Measurements from ENCODE around the gene IL13. TPM values are rescaled to one million over a fixed set of nuclear protein-coding genes. Genes with fewer than 3 reads are reported as not detected.

IL13 gene
- total RNA-seq, 4 donors from 2014 or later, result 0.80 to 1.4 TPM; not detected in 2

- Histone ChIP-seq H3K36me3 (no peaks in the 10 kb centered on the region), H3K4me1 (no peaks in the 10 kb centered on the region), H3K27ac (no peak overlapping the region), H3K9me3 (no peaks in the 10 kb centered on the region), H3K4me3 (no peak overlapping the region), H3K27me3 (no peaks in the 10 kb centered on the region)
- TF ChIP-seq POLR2AphosphoS5 (IDR thresholded peaks at IDR 0.05), result no peak
- no peak for TF ChIP-seq EP300 (IDR thresholded peaks at IDR 0.05)
- TF ChIP-seq CTCF (IDR thresholded peaks at IDR 0.05), result no peak
- no peak for TF ChIP-seq POLR2A (IDR thresholded peaks at IDR 0.05)
- 85% methylated on average over 4 of the region's 4 CpGs for WGBS
- no peak for DNase-seq (ENCODE audit: low spot score in 2 of 2)
Measured at GRCh38 chr5:132681983-132682382, 24.0 kb downstream of the IL13 start.

- WGBS, result 72% methylated on average over 6 of the region's 6 CpGs
- no peaks in the 10 kb centered on the region for H3K4me1 ChIP-seq
- H3K27ac ChIP-seq, result no peak overlapping the region
- no peaks in the 10 kb centered on the region for H3K36me3 ChIP-seq
- no peak overlapping the region for H3K4me3 ChIP-seq
- TF ChIP-seq POLR2AphosphoS5 (IDR thresholded peaks at IDR 0.05) (no peak), POLR2A (IDR thresholded peaks at IDR 0.05) (no peak), CTCF (IDR thresholded peaks at IDR 0.05) (no peak), EP300 (IDR thresholded peaks at IDR 0.05) (no peak)
- DNase-seq (ENCODE audit: low spot score in 2 of 2), result no peak
- H3K9me3 ChIP-seq, result no peaks in the 10 kb centered on the region
- H3K27me3 ChIP-seq, result no peaks in the 10 kb centered on the region
Measured at GRCh38 chr5:132684491-132684890, 26.5 kb downstream of the IL13 start.

GRCh38 chr5:132684922-132685720 lies 27.1 kb downstream of the IL13 start:
- H3K27me3 ChIP-seq, result no peaks in the 10 kb centered on the region
- no peaks in the 10 kb centered on the region for H3K4me1 ChIP-seq
- no peaks in the 10 kb centered on the region for H3K9me3 ChIP-seq
- TF ChIP-seq POLR2AphosphoS5 (IDR thresholded peaks at IDR 0.05) (no peak), EP300 (IDR thresholded peaks at IDR 0.05) (no peak), CTCF (IDR thresholded peaks at IDR 0.05) (no peak), POLR2A (IDR thresholded peaks at IDR 0.05) (no peak)
- DNase-seq (ENCODE audit: low spot score in 2 of 2), result no peak
- H3K4me3 ChIP-seq, result no peak overlapping the region
- WGBS, result 90% methylated on average over 12 of the region's 12 CpGs
- no peak overlapping the region for H3K27ac ChIP-seq
- H3K36me3 ChIP-seq, result no peaks in the 10 kb centered on the region

- Histone ChIP-seq H3K4me1 (no peaks in the 10 kb centered on the region), H3K9me3 (no peaks in the 10 kb centered on the region), H3K36me3 (no peaks in the 10 kb centered on the region), H3K27me3 (no peaks in the 10 kb centered on the region), H3K27ac (no peak overlapping the region), H3K4me3 (no peak overlapping the region)
- WGBS, result 87% methylated on average over 3 of the region's 3 CpGs
- TF ChIP-seq EP300 (IDR thresholded peaks at IDR 0.05) (no peak), POLR2A (IDR thresholded peaks at IDR 0.05) (no peak), POLR2AphosphoS5 (IDR thresholded peaks at IDR 0.05) (no peak), CTCF (IDR thresholded peaks at IDR 0.05) (no peak)
- no peak for DNase-seq (ENCODE audit: low spot score in 2 of 2)
Measured at GRCh38 chr5:132686193-132686592, 28.2 kb downstream of the IL13 start.

GRCh38 chr5:132687995-132688394 lies 30.0 kb downstream of the IL13 start:
- Histone ChIP-seq H3K4me3 (no peak overlapping the region), H3K27me3 (no peaks in the 10 kb centered on the region), H3K27ac (no peak overlapping the region), H3K36me3 (no peaks in the 10 kb centered on the region), H3K9me3 (no peaks in the 10 kb centered on the region), H3K4me1 (no peaks in the 10 kb centered on the region)
- 80% methylated on average over 5 of the region's 5 CpGs for WGBS
- DNase-seq (ENCODE audit: low spot score in 2 of 2), result no peak
- TF ChIP-seq POLR2A (IDR thresholded peaks at IDR 0.05), result no peak
- no peak for TF ChIP-seq CTCF (IDR thresholded peaks at IDR 0.05)
- no peak for TF ChIP-seq EP300 (IDR thresholded peaks at IDR 0.05)
- TF ChIP-seq POLR2AphosphoS5 (IDR thresholded peaks at IDR 0.05), result no peak
